ENCODE data around the gene USP19.

USP19 gene

GRCh38 chr3:49124203-49124602 is 3.6 kb upstream of the USP19 start:
- Histone ChIP-seq H2AK5ac (ENCODE audit: low read length) (no peak overlapping the region), H2BK12ac (ENCODE audit: low read length) (no peak overlapping the region), H2BK120ac (ENCODE audit: insufficient read depth, low read length, poor library complexity) (no peak overlapping the region), H3K79me2 (ENCODE audit: control insufficient read depth, insufficient read depth, low read length, poor library complexity) (peaks cover 6% of the 10 kb centered on the region), H4K12ac (ENCODE audit: low read depth, low read length) (no peak overlapping the region), H3K18ac (ENCODE audit: low read length) (no peak overlapping the region), H4K8ac (ENCODE audit: low read depth, low read length) (no peak overlapping the region), H4K91ac (ENCODE audit: low read depth, low read length) (no peak overlapping the region), H3K23ac (ENCODE audit: low read length) (no peak overlapping the region), H3K79me1 (ENCODE audit: low read length) (peaks cover 5% of the 10 kb centered on the region), H3K27ac (ENCODE audit: low read depth, low read length) (no peak overlapping the region), H3K4me1 (ENCODE audit: control insufficient read depth in 1 of 2, insufficient read depth in 2 of 2, low read length in 2 of 2) (peaks cover 6 to 7% of the 10 kb centered on the region in 2 experiments), H3K4me3 (ENCODE audit: low read depth, low read length) (no peak overlapping the region), H2AFZ (ENCODE audit: insufficient read depth, low read length, poor library complexity) (no peak overlapping the region), H3K9me3 (ENCODE audit: insufficient read depth, low read depth, low read length) (peaks cover 3% of the 10 kb centered on the region), H3K14ac (ENCODE audit: low read length) (no peak overlapping the region), H3K36me3 (ENCODE audit: control insufficient read depth in 1 of 2, insufficient read depth in 2 of 2, low read length in 2 of 2) (peaks cover 65 to 67% of the 10 kb centered on the region in 2 experiments), H3K9ac (ENCODE audit: low read length) (no peak overlapping the region), H3K4ac (ENCODE audit: low read depth, low read length) (no peak overlapping the region), H3K4me2 (ENCODE audit: low read length) (no peak overlapping the region), H3K27me3 (ENCODE audit: insufficient read depth, low read length) (no peaks in the 10 kb centered on the region), H2BK5ac (ENCODE audit: low read depth, low read length, poor library complexity) (no peak overlapping the region)
- no CpG with 5 or more reads among the region's 7 CpGs for WGBS (ENCODE audit: extremely low coverage, insufficient coverage, insufficient read length)
- no peak for DNase-seq

- Histone ChIP-seq H4K91ac (ENCODE audit: low read depth, low read length) (no peak overlapping the region), H2AK5ac (ENCODE audit: low read length) (no peak overlapping the region), H3K18ac (ENCODE audit: low read length) (no peak overlapping the region), H3K4me1 (ENCODE audit: control insufficient read depth in 1 of 2, insufficient read depth in 2 of 2, low read length in 2 of 2) (peaks cover 6 to 7% of the 10 kb centered on the region in 2 experiments), H3K36me3 (ENCODE audit: control insufficient read depth in 1 of 2, insufficient read depth in 2 of 2, low read length in 2 of 2) (peaks cover 62 to 67% of the 10 kb centered on the region in 2 experiments), H3K14ac (ENCODE audit: low read length) (no peak overlapping the region), H3K4me3 (ENCODE audit: low read depth, low read length) (no peak overlapping the region), H3K23ac (ENCODE audit: low read length) (no peak overlapping the region), H3K9ac (ENCODE audit: low read length) (no peak overlapping the region), H2BK120ac (ENCODE audit: insufficient read depth, low read length, poor library complexity) (no peak overlapping the region), H2AFZ (ENCODE audit: insufficient read depth, low read length, poor library complexity) (no peak overlapping the region), H2BK5ac (ENCODE audit: low read depth, low read length, poor library complexity) (no peak overlapping the region), H3K9me3 (ENCODE audit: insufficient read depth, low read depth, low read length) (peaks cover 3% of the 10 kb centered on the region), H4K8ac (ENCODE audit: low read depth, low read length) (no peak overlapping the region), H2BK12ac (ENCODE audit: low read length) (no peak overlapping the region), H3K79me1 (ENCODE audit: low read length) (peaks cover 5% of the 10 kb centered on the region), H3K27me3 (ENCODE audit: insufficient read depth, low read length) (no peaks in the 10 kb centered on the region), H3K4ac (ENCODE audit: low read depth, low read length) (no peak overlapping the region), H4K12ac (ENCODE audit: low read depth, low read length) (no peak overlapping the region), H3K79me2 (ENCODE audit: control insufficient read depth, insufficient read depth, low read length, poor library complexity) (peaks cover 6% of the 10 kb centered on the region), H3K27ac (ENCODE audit: low read depth, low read length) (no peak overlapping the region), H3K4me2 (ENCODE audit: low read length) (no peak overlapping the region)
- DNase-seq = no peak
- no CpG with 5 or more reads among the region's 17 CpGs for WGBS (ENCODE audit: extremely low coverage, insufficient coverage, insufficient read length)
These were observed 3.1 kb upstream of the USP19 start for GRCh38 chr3:49123687-49124086.

GRCh38 chr3:49122886-49123545 is 2.4 kb upstream of the USP19 start:
- Histone ChIP-seq H2BK120ac (ENCODE audit: insufficient read depth, low read length, poor library complexity) (no peak overlapping the region), H3K27me3 (ENCODE audit: insufficient read depth, low read length) (no peaks in the 10 kb centered on the region), H4K91ac (ENCODE audit: low read depth, low read length) (no peak overlapping the region), H3K27ac (ENCODE audit: low read depth, low read length) (no peak overlapping the region), H3K79me2 (ENCODE audit: control insufficient read depth, insufficient read depth, low read length, poor library complexity) (peaks cover 6% of the 10 kb centered on the region), H4K8ac (ENCODE audit: low read depth, low read length) (no peak overlapping the region), H3K4ac (ENCODE audit: low read depth, low read length) (no peak overlapping the region), H3K18ac (ENCODE audit: low read length) (no peak overlapping the region), H3K9ac (ENCODE audit: low read length) (no peak overlapping the region), H3K23ac (ENCODE audit: low read length) (no peak overlapping the region), H3K14ac (ENCODE audit: low read length) (no peak overlapping the region), H3K36me3 (ENCODE audit: control insufficient read depth in 1 of 2, insufficient read depth in 2 of 2, low read length in 2 of 2) (peaks cover 59 to 63% of the 10 kb centered on the region in 2 experiments), H2BK12ac (ENCODE audit: low read length) (no peak overlapping the region), H3K9me3 (ENCODE audit: insufficient read depth, low read depth, low read length) (peaks cover 3% of the 10 kb centered on the region), H2AFZ (ENCODE audit: insufficient read depth, low read length, poor library complexity) (no peak overlapping the region), H3K79me1 (ENCODE audit: low read length) (peaks cover 5% of the 10 kb centered on the region), H3K4me3 (ENCODE audit: low read depth, low read length) (no peak overlapping the region), H3K4me1 (ENCODE audit: control insufficient read depth in 1 of 2, insufficient read depth in 2 of 2, low read length in 2 of 2) (peaks cover 6 to 7% of the 10 kb centered on the region in 2 experiments), H2BK5ac (ENCODE audit: low read depth, low read length, poor library complexity) (no peak overlapping the region), H4K12ac (ENCODE audit: low read depth, low read length) (no peak overlapping the region), H2AK5ac (ENCODE audit: low read length) (no peak overlapping the region), H3K4me2 (ENCODE audit: low read length) (no peak overlapping the region)
- DNase-seq = no peak
- no CpG with 5 or more reads among the region's 17 CpGs for WGBS (ENCODE audit: extremely low coverage, insufficient coverage, insufficient read length)

- H3K4me2 ChIP-seq (ENCODE audit: low read length) = no peak overlapping the region
- H3K36me3 ChIP-seq (ENCODE audit: control insufficient read depth in 1 of 2, insufficient read depth in 2 of 2, low read length in 2 of 2) = peaks cover 63 to 67% of the 10 kb centered on the region in 2 experiments
- H4K8ac ChIP-seq (ENCODE audit: low read depth, low read length) = no peak overlapping the region
- peaks cover 5% of the 10 kb centered on the region for H3K79me1 ChIP-seq (ENCODE audit: low read length)
- H2AFZ ChIP-seq (ENCODE audit: insufficient read depth, low read length, poor library complexity) = no peak overlapping the region
- no CpG with 5 or more reads among the region's 7 CpGs for WGBS (ENCODE audit: extremely low coverage, insufficient coverage, insufficient read length)
- H4K91ac ChIP-seq (ENCODE audit: low read depth, low read length) = no peak overlapping the region
- H3K18ac ChIP-seq (ENCODE audit: low read length) = no peak overlapping the region
- no peak overlapping the region for H2BK12ac ChIP-seq (ENCODE audit: low read length)
- H3K27ac ChIP-seq (ENCODE audit: low read depth, low read length) = no peak overlapping the region
- H4K12ac ChIP-seq (ENCODE audit: low read depth, low read length) = no peak overlapping the region
- no peak overlapping the region for H3K9ac ChIP-seq (ENCODE audit: low read length)
- no peak overlapping the region for H3K23ac ChIP-seq (ENCODE audit: low read length)
- H3K4me3 ChIP-seq (ENCODE audit: low read depth, low read length) = no peak overlapping the region
- H3K9me3 ChIP-seq (ENCODE audit: insufficient read depth, low read depth, low read length) = peaks cover 3% of the 10 kb centered on the region
- H3K79me2 ChIP-seq (ENCODE audit: control insufficient read depth, insufficient read depth, low read length, poor library complexity) = peaks cover 6% of the 10 kb centered on the region
- H2BK5ac ChIP-seq (ENCODE audit: low read depth, low read length, poor library complexity) = no peak overlapping the region
- H3K14ac ChIP-seq (ENCODE audit: low read length) = no peak overlapping the region
- H3K4ac ChIP-seq (ENCODE audit: low read depth, low read length) = no peak overlapping the region
- DNase-seq = no peak
- H2AK5ac ChIP-seq (ENCODE audit: low read length) = no peak overlapping the region
- no peaks in the 10 kb centered on the region for H3K27me3 ChIP-seq (ENCODE audit: insufficient read depth, low read length)
- H2BK120ac ChIP-seq (ENCODE audit: insufficient read depth, low read length, poor library complexity) = no peak overlapping the region
- H3K4me1 ChIP-seq (ENCODE audit: control insufficient read depth in 1 of 2, insufficient read depth in 2 of 2, low read length in 2 of 2) = peaks cover 6 to 7% of the 10 kb centered on the region in 2 experiments
These were observed 1.8 kb upstream of the USP19 start for GRCh38 chr3:49122451-49122850.
